ENCODE measurements around the gene S100B.

DNA sequence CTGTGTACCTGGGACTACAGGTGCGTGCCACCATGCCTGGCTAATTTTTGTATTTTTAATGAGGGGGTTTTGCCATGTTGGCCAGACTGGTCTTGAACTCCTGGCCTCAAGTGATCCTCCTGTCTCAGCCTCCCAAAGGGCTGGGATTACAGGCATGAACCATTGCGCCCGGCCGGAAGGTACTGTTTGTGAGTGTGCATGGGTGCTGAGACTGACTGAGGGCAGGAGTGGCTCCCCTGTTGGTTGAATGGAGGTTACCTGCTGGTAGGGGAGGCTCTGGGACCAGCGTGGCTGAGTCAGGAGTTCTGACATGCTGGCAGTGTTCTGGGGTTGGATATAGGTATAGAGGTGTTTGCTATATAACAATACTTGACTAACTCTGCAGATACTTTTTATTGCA is 41.0 kb upstream of the S100B start:
- TF ChIP-seq GATA3 (IDR thresholded peaks at IDR 0.05; ENCODE audit: low read depth, low read length) (no peak), GATA2 (IDR thresholded peaks at IDR 0.05; ENCODE audit: low read depth, low read length) (no peak)
